NCI-H345 treated with DMSO at 0.1 percent for 48 hours (cell line): Measurements from ENCODE around the gene KLHDC7B.
"Not testable (repeated sequence)": the region's sequence is repeated elsewhere in the genome, so short reads cannot be mapped to it uniquely, and the experiment has no call there.

Experiments
- DNase-seq: peaks from one replicate; lab custom pipeline; 2025; ENCODE audit not compliant: unreplicated experiment; lab: John Stamatoyannopoulos, UW

KLHDC7B gene

DNA sequence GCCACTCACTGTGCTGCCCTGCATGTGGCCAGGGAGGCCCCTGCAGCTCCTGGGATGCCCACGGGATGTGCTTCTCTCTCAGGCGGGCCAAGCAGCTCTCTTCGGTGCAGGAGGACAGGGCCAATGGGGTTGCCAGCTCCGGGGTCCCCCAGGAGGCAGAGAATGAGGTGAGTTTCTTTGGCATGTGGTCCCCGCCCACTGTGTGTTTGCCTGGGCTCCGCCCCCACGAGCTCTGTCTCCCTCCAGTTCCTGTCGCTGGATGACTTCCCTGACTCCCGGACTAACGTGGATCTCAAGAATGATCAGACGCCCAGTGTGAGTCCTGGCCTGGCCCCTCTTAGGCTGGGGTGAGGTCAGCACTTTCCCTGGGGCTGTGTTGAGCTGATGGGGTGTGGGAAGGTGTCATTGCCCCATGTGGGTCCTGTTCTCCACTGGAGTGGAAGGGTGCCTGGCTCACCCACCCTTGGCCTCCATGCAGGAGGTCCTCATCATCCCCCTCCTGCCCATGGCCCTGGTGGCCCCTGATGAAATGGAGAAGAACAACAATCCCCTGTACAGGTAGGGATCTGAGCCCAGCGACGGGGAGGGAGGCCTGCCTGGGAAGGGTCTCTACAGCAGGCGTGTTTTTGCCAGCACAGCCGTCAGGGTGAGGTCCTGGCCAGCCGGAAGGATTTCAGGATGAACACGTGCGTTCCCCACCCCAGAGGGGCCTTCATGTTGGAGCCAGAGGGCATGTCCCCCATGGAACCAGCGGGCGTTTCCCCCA is 28.0 kb upstream of the KLHDC7B start:
- no peak for DNase-seq

DNA sequence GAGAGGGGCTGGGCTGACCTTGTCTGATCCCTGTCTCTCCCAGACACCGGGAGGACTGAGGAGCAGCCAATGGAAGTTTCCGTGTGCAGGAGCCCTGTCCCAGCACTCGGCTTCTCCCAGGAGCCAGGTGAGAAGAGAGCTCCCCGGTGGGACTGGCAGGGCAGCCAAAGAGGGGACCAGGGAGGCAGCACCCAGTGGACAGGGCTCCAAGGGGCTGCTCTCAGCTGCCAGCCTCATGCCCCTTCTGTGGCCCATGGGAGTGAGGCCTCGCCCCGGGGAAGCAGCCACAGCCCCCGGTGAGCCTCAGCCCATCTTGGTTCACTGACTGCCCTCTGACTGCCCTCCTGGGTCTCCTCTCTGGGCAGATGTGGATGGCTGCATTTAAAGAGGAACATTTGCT is 27.1 kb upstream of the KLHDC7B start:
- DNase-seq = no peak

DNA sequence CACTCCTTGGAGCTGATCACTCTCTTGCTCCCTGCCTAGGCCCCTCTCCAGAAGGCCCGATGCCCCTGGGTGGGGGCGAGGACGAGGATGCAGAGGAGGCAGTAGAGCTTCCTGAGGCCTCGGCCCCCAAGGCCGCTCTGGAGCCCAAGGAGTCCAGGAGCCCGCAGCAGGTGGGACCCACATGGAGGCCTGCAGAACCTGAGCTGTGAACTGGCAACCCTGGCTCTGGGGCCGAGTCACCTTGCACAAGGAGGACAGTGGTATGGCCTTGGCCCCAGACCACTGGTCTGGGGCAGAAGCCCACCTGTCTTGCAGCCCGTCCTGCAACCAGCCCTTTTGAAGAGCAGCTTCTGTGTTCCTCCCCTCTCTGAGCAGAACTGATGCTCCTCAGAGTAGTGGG is 26.5 kb upstream of the KLHDC7B start:
- no peak for DNase-seq

GRCh38 chr22:50520184-50520583 is 25.5 kb upstream of the KLHDC7B start:
- not testable (repeated sequence) for DNase-seq

- DNase-seq = no peak
Measured at GRCh38 chr22:50520826-50521453, 24.8 kb upstream of the KLHDC7B start.

DNA sequence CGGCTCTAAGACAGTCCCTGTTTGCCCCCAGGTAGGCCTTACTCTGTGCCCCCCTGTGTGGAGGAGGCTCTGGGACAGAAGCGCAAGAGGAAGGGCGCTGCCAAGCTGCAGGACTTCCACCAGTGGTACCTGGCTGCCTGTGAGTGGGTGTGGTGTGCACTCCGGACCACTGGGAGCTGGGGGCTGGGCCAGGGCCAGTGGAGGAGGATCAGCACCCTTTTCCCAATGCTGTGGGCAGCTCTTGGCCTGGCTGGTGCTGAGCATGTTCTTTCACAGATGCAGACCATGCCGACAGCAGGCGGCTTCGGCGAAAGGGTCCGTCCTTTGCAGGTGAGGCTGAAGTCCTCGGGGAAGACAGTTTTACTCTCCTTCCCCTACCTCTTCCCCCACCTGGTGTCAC is 24.0 kb upstream of the KLHDC7B start:
- DNase-seq = no peak

GRCh38 chr22:50522208-50522805 is 23.4 kb upstream of the KLHDC7B start:
- DNase-seq = no peak

- no peak for DNase-seq
Measured at GRCh38 chr22:50522806-50523438, 22.8 kb upstream of the KLHDC7B start.

DNA sequence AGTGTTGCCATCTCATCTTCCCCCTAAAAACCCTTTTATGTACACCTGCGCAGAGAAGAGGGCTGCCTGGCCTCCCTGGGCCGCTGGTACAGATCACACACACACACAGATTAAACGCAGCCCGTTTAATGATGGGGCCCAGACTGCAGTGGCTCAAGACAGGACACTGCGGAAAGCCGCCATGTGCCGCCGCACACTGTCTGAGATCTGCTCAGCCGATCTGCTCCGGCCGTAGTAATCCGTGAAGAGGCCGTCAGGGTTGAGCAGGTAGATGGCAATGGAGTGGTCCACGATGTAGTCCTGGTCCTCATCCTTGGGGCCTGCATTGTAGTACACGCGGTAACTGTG is 22.3 kb upstream of the KLHDC7B start:
- DNase-seq = no peak

GRCh38 chr22:50523806-50524675 is 21.7 kb upstream of the KLHDC7B start:
- DNase-seq = no peak

DNA sequence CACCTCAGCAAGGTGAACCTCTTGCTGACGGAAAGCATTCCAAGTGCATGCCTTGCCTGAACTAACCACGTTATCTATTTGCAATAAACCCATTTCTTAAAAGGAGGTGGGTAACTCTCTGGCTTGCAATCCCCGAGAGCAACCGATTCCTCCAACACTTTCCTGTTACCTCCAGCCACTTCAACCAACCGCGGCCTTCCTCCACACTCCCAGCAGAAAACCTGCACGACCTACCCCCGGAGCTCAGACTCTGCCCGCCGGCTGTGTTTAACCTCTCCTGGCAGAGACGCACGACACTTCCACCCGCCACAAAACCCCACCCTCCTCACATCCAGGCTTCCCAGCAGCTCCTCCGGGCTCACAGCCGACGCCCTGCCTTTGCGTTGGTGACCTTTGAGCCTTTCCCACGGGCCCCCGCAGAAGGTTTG is 21.0 kb upstream of the KLHDC7B start:
- no peak for DNase-seq

DNA sequence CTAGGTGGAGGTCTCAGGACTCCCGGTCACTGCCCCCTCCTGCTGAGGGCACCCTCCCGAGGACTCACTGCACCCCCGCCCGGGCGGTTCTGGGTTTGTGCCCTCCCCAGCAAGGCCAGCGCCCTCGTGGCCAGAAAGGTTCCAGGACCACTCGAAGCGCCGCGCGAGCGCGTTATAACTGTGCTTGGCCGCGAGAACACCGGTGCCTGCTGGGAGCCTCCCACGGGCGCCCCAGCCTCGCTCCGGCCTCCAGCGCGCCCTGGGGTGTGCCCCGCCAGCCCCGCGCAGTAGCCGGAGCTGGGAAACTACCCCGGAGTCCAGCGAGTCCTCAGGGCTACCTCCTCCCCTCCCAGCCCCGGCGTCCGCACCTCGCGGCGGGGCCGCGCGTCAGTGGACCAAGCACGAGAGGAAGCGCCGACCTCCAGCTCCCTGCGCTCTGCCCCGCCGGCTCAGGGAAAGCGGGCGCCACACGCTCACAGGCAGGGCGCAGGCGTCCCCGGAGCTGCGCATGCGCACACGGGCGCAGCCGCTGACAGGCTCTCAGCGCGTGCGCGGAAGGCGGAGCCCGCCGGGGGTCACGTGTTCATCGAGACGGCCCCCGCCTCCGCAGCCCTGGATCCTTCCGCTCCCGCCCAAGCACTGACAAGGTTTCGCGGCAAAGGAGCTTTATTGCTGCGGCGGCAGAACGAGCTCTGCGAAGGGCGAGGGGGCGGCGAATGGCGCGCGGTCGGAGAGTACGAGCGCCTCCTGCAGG is 20.4 kb upstream of the KLHDC7B start, which contains the start of gene SCO2:
Gene SCO2 (minus strand): TSS at position 495 of the 754 bp plus-strand sequence. CDS start 1,187 bp downstream, outside the sequence.
- peak; percentile 75 for DNase-seq

GRCh38 chr22:50525858-50526107 is 19.9 kb upstream of the KLHDC7B start:
- no peak for DNase-seq

GRCh38 chr22:50526108-50526833 is 19.4 kb upstream of the KLHDC7B start:
- DNase-seq = no peak

DNA sequence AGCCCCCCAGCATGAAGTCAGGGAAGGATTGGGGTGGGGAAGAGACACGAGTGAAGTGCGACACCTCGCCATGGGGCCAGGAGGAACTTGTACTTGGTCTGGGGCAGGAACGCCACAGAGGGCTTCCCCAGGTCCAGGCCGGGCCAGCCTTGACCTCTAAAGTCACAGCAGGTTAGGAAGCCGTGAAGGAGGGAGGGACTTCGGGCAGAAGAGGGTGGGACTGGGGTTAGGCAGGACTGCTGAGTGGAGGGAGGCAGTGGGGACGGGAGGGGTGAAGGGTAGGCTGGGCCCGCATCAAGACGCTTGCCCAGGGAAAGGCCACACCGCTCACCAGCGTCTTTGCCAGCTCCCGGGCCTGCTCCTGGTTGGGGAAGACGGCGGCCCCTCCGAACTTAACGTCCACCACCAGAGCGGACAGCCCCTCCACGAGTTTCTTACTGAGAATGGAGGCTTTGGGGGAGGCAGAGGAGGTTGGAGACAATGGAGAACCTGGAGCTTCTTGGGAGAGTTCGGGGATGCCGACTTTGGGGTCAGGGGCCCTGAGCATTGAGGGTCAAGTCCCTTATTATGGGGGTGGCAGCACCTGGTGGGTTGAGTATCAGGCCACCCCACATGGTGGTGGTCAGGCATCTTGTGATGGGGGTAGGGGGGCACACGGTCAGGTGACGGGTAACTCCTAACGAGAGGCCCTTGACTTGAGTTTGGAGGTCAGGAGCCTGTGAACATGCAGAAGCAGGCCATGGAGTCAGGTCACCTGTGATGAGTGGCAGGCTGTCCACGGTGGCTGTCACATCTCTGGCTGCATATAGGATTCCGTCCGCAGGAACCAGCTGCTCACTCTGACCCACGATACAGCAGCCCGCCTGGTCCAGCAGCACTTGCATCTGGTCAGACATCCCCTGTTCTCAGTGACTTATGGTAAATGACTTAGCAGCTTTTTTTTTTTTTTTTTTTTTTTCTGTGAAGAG is 18.6 kb upstream of the KLHDC7B start:
- no peak for DNase-seq

GRCh38 chr22:50527921-50528681 is 17.6 kb upstream of the KLHDC7B start:
- no peak for DNase-seq

- no peak for DNase-seq
Measured at GRCh38 chr22:50528682-50529415, 16.9 kb upstream of the KLHDC7B start.
